ENCODE results near the gene NDUFB1. TPM values are rescaled to one million over a fixed set of nuclear protein-coding genes. Genes with fewer than 3 reads are reported as not detected.

Gene NDUFB1
- polyA plus RNA-seq, 4 donors, result 223 to 1,286 (median 710) TPM

GRCh38 chr14:92088494-92088893, 33.0 kb downstream of the NDUFB1 start:
- 90 to 93% (median 91%) methylated on average over 5 of the region's 5 CpGs for WGBS, 3 donors
- Histone ChIP-seq H3K36me3 (ENCODE audit: control insufficient read depth in 3 of 3, insufficient read depth in 2 of 3, low read depth in 1 of 3, low read length in 3 of 3) (peaks cover 4 to 39% (median 10%) of the 10 kb centered on the region in 3 donors), H3K9me3 (ENCODE audit: control insufficient read depth in 2 of 2, insufficient read depth in 1 of 2, low read depth in 1 of 2, low read length in 1 of 2) (no peaks in the 10 kb centered on the region), H3K27me3 (ENCODE audit: control insufficient read depth in 3 of 3, insufficient read depth in 3 of 3, low read length in 3 of 3) (no peaks in the 10 kb centered on the region), H3K4me1 (ENCODE audit: control insufficient read depth in 3 of 3, insufficient read depth in 2 of 3, low read depth in 1 of 3, low read length in 2 of 3) (no peaks in the 10 kb centered on the region), H3K4me3 (ENCODE audit: low read depth in 1 of 3, low read length in 3 of 3) (no peak overlapping the region), H3K27ac (ENCODE audit: low read depth in 1 of 3, low read length in 2 of 3) (no peak overlapping the region)
- no peak for DNase-seq
- no peak for FAIRE-seq

- Histone ChIP-seq H3K9me3 (ENCODE audit: control insufficient read depth in 2 of 2, insufficient read depth in 1 of 2, low read depth in 1 of 2, low read length in 1 of 2) (no peaks in the 10 kb centered on the region), H3K4me3 (ENCODE audit: low read depth in 1 of 3, low read length in 3 of 3) (no peak overlapping the region), H3K27me3 (ENCODE audit: control insufficient read depth in 3 of 3, insufficient read depth in 3 of 3, low read length in 3 of 3) (no peaks in the 10 kb centered on the region), H3K4me1 (ENCODE audit: control insufficient read depth in 3 of 3, insufficient read depth in 2 of 3, low read depth in 1 of 3, low read length in 2 of 3) (no peaks in the 10 kb centered on the region), H3K27ac (ENCODE audit: low read depth in 1 of 3, low read length in 2 of 3) (no peak overlapping the region), H3K36me3 (ENCODE audit: control insufficient read depth in 3 of 3, insufficient read depth in 2 of 3, low read depth in 1 of 3, low read length in 3 of 3) (peaks cover 2 to 26% (median 7%) of the 10 kb centered on the region in 3 donors)
- FAIRE-seq, result no peak
- DNase-seq, result no peak
These were observed 47.0 kb downstream of the NDUFB1 start for GRCh38 chr14:92074555-92074954.

Other genes with a start within 250 kb of the NDUFB1 start
- 10 to 100 TPM in 3 of 4 donors, 1 to 10 TPM in 1; 2.0 to 88.3 (median 22.9) TPM for gene FBLN5, start 174.0 kb downstream of the NDUFB1 start, polyA plus RNA-seq
- 10 to 100 TPM in 1 of 4 donors, 1 to 10 TPM in 3; 3.5 to 22.4 (median 5.9) TPM for gene TRIP11, start 81.6 kb downstream of the NDUFB1 start, polyA plus RNA-seq
- 10 to 100 TPM in 2 of 4 donors, 1 to 10 TPM in 2; 6.8 to 15.6 (median 9.0) TPM for gene ATXN3, start 15.1 kb downstream of the NDUFB1 start, polyA plus RNA-seq
- gene CPSF2, start 263 bp upstream of the NDUFB1 start, polyA plus RNA-seq, result 10 to 100 TPM in 3 of 4 donors, 1 to 10 TPM in 1; 5.8 to 28.4 (median 14.0) TPM
- under 1 TPM in 2 of 4 donors, not detected in 2; 0.16 to 0.31 TPM for gene SLC24A4, start 201.5 kb upstream of the NDUFB1 start, polyA plus RNA-seq

Measured in small intestine (tissue), 7 donors.